Endothelial cell of umbilical vein (primary cell): ENCODE data around the gene GLIS2. TPM values are rescaled to one million over a fixed set of nuclear protein-coding genes. Genes with fewer than 3 reads are reported as not detected.

Experiments
- BruUV-seq: library from RNA; stranded (reverse); fragments of 400-500 nt; replicated peaks from 2 replicates; lab custom pipeline; 2021; lab: Mats Ljungman, UMichigan
- CTCF ChIA-PET: fragments of 300-600, 350-600 bp; sonication (Branson Sonifier 250); formaldehyde crosslinking; loops from one replicate; lab custom pipeline; 2021; ENCODE audit warnings: antibody characterized with exemption, inconsistent platforms; lab: Charles Lee
- POLR2A ChIA-PET: fragments of 300-600, 350-600 bp; sonication (Branson Sonifier 250); formaldehyde crosslinking; loops from one replicate; lab custom pipeline; 2021; ENCODE audit warnings: antibody characterized with exemption, inconsistent platforms; lab: Charles Lee
- DNase-seq: peaks from one replicate; pipeline ENCODE4 v3.0.0-alpha.2; 2011; ENCODE audit warnings: low read depth, low spot score
- FAIRE-seq: peaks from 2 replicates; lab custom pipeline; 2011; peaks lifted over from hg19 to GRCh38; lab: Jason Lieb, UNC
- H2AFZ ChIP-seq: 2 replicates; pipeline ENCODE4 v1.6.0; 2012; ENCODE audit warnings: low read depth, low read length, control low read depth, inconsistent platforms
- H3K27ac ChIP-seq: 2 replicates; pipeline ENCODE4 v1.5.1; 2011; ENCODE audit warnings: low read depth, mild to moderate bottlenecking, control low read depth, low read length, moderate library complexity; ENCODE audit not compliant: insufficient read depth
- H3K27me3 ChIP-seq, 2 experiments: 2 replicates each; pipeline versions ENCODE4 v1.6.0 to v1.6.1; 2011; ENCODE audit warnings: low read length in 2 of 2, mixed read lengths in 1 of 2; ENCODE audit not compliant: control insufficient read depth in 2 of 2, insufficient read depth in 2 of 2
- H3K36me3 ChIP-seq, 2 experiments: 2 replicates in 1 of 2; 3 replicates in 1 of 2; pipeline ENCODE4 v1.5.1; 2011; ENCODE audit warnings: low read length in 2 of 2, mild to moderate bottlenecking in 1 of 2, moderate library complexity in 1 of 2; ENCODE audit not compliant: control insufficient read depth in 2 of 2, insufficient read depth in 2 of 2; ENCODE audit errors: extremely low read depth in 1 of 2
- H3K4me1 ChIP-seq: 3 replicates; pipeline ENCODE4 v1.5.1; 2011; ENCODE audit warnings: mild to moderate bottlenecking, low read length; ENCODE audit not compliant: control insufficient read depth, insufficient read depth; ENCODE audit errors: extremely low read depth
- H3K4me2 ChIP-seq: 2 replicates; pipeline ENCODE4 v1.6.1; 2011; ENCODE audit warnings: low read length, control low read depth, mixed read lengths; ENCODE audit not compliant: insufficient read depth
- H3K4me3 ChIP-seq, 3 experiments: fragments of 200-600 bp in 1 of 3; sonication (generic), shearing (Covaris generic) in 1 of 3; replicated peaks in 1 of 3; 2 replicates each; pipeline ENCODE4 v1.5.1; 2011 to 2016; ENCODE audit warnings: control low read depth in 3 of 3, low read length in 3 of 3, mild to moderate bottlenecking in 2 of 3, inconsistent platforms in 1 of 3, low read depth in 1 of 3, moderate library complexity in 1 of 3; ENCODE audit not compliant: insufficient read depth in 1 of 3
- H3K79me2 ChIP-seq: 2 replicates; pipeline ENCODE4 v1.6.0; 2012; ENCODE audit warnings: low read length, inconsistent platforms; ENCODE audit not compliant: control insufficient read depth, insufficient read depth
- H3K9ac ChIP-seq: replicated peaks from 2 replicates; pipeline ENCODE3; 2011; ENCODE audit warnings: low read length, control low read depth; ENCODE audit not compliant: insufficient read depth; ENCODE audit errors: extremely low read depth
- H3K9me1 ChIP-seq: replicated peaks from 3 replicates; pipeline ENCODE4 v1.6.0; 2011; ENCODE audit warnings: mild to moderate bottlenecking, low read length; ENCODE audit not compliant: control insufficient read depth, insufficient read depth; ENCODE audit errors: extremely low read depth
- H3K9me3 ChIP-seq: replicated peaks from 2 replicates; pipeline ENCODE4 v1.5.1; 2012; ENCODE audit warnings: low read length, inconsistent platforms; ENCODE audit not compliant: control insufficient read depth, insufficient read depth
- H4K20me1 ChIP-seq: replicated peaks from 2 replicates; pipeline ENCODE3; 2011; ENCODE audit warnings: mild to moderate bottlenecking, low read length; ENCODE audit not compliant: control insufficient read depth, insufficient read depth; ENCODE audit errors: extremely low read depth
- EZH2 ChIP-seq: IDR thresholded peaks from 2 replicates; pipeline ENCODE4 v1.6.1; 2012; ENCODE audit warnings: borderline replicate concordance, low read depth, mild to moderate bottlenecking, moderate library complexity, low read length, inconsistent platforms; ENCODE audit not compliant: severe bottlenecking
- FOS ChIP-seq: IDR thresholded peaks from 2 replicates; pipeline ENCODE4 v1.6.1; 2011; ENCODE audit warnings: mild to moderate bottlenecking, low read length, moderate library complexity, borderline replicate concordance; ENCODE audit not compliant: insufficient read depth
- GATA2 ChIP-seq: IDR thresholded peaks from 2 replicates; pipeline ENCODE4 v1.7.0; 2011; ENCODE audit warnings: low read depth, mild to moderate bottlenecking, moderate library complexity, mixed read lengths, low read length; ENCODE audit not compliant: insufficient read length, insufficient read depth
- JUN ChIP-seq: IDR thresholded peaks from 2 replicates; pipeline ENCODE4 v1.6.1; 2011; ENCODE audit warnings: borderline replicate concordance, low read depth; ENCODE audit not compliant: insufficient read length, insufficient read depth
- MYC ChIP-seq: IDR thresholded peaks from one replicate; pipeline ENCODE4 v1.6.1; 2011; ENCODE audit warnings: mild to moderate bottlenecking, low read depth, low read length
- POLR2A ChIP-seq: IDR thresholded peaks from 2 replicates; pipeline ENCODE4 v1.6.1; 2012; ENCODE audit warnings: low read depth, mild to moderate bottlenecking, control low read depth, low read length
- POLR2AphosphoS5 ChIP-seq: IDR thresholded peaks from 2 replicates; pipeline ENCODE4 v1.6.1; 2012; ENCODE audit warnings: low read depth, mild to moderate bottlenecking, control low read depth, low read length, moderate library complexity; ENCODE audit not compliant: insufficient read depth
- dilution Hi-C: fragments of 300-500 bp; cut with MboI; formaldehyde crosslinking; loops from one replicate; pipeline ENCODE4 v1.15.0; 2019; ENCODE audit warnings: low sequenced_read_pairs; ENCODE audit not compliant: extremely low pct_ligation_motif_present
- intact Hi-C: fragments of 100-400 bp; cut with micrococcal nuclease; formaldehyde crosslinking; loops from one replicate; pipeline ENCODE4 v1.10.0; 2022
- polyA plus RNA-seq, 4 experiments: library from polyadenylated mRNA; depleted of rRNA in 3 of 4; stranded (reverse) in 3 of 4; unstranded in 1 of 4; fragments of >200 nt; gene quantifications; 2 replicates each; pipeline versions ENCODE4 v1.2.1 to v1.2.3, GENCODE V29; 2011 to 2012; ENCODE audit warnings: missing spikeins in 1 of 4
- total RNA-seq: library from RNA; stranded (reverse); gene quantifications from 2 replicates; pipeline ENCODE4 v1.2.3, GENCODE V29; 2021
- TF ChIP-seq, protein P1 (sequence below): IDR thresholded peaks from 2 replicates; pipeline ENCODE4 v1.6.1; 2011; ENCODE audit not compliant: insufficient read depth, insufficient read length
- TF ChIP-seq, protein P2 (sequence below), 2 donors: IDR thresholded peaks; 1 replicate in 1 of 2; 2 replicates in 1 of 2; pipeline ENCODE4 v1.5.1; 2011; ENCODE audit warnings: low read length in 2 of 2, mild to moderate bottlenecking in 2 of 2, moderate library complexity in 2 of 2, control low read depth in 1 of 2, inconsistent platforms in 1 of 2, low read depth in 1 of 2; ENCODE audit not compliant: insufficient read depth in 1 of 2; ENCODE audit errors: extremely low read depth in 1 of 2

GLIS2 gene
- total and polyA plus RNA-seq, 2 donors (not counting 3 experiments of a cell fraction or from before 2014, with no cell fraction given), result 4.6 to 10.1 TPM

DNA sequence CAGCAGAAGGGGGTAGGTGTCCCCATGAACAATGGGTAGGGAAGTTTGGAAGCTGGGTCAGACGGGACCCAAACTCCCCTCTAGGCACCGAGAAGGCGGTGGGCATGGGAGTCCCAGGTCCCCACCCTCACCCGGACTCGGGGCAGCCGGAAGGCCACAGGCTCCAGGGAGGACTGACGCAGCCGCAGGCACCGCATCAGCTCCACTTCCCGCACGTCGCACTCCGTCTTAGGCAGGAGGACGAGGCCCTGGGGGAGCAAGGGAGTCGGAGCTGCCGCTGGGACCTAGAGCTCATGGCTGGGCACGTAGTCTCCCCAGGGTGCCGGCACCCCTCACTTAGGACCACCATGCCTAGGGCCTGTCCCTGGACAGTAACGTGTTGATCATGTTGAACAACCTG lies 42.4 kb downstream of the GLIS2 start:
- DNase-seq (no peak), FAIRE-seq (no peak)
- no peak overlapping the region for H3K27ac ChIP-seq
- H3K36me3 ChIP-seq, result peaks cover 0 to 22% of the 10 kb centered on the region in 2 experiments
- H3K9me3 ChIP-seq, result no peaks in the 10 kb centered on the region
- no TSS peak for BruUV-seq
- dilution Hi-C loops, result no loop called here
- H3K9me1 ChIP-seq, result no peaks in the 10 kb centered on the region
- TF ChIP-seq EZH2 (no peak), FOS (no peak), JUN (no peak), POLR2A (no peak), POLR2AphosphoS5 (no peak), MYC (no peak), GATA2 (no peak)
- TF ChIP-seq, protein P1, sequence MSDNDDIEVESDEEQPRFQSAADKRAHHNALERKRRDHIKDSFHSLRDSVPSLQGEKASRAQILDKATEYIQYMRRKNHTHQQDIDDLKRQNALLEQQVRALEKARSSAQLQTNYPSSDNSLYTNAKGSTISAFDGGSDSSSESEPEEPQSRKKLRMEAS, result no peak
- TF ChIP-seq, protein P2, sequence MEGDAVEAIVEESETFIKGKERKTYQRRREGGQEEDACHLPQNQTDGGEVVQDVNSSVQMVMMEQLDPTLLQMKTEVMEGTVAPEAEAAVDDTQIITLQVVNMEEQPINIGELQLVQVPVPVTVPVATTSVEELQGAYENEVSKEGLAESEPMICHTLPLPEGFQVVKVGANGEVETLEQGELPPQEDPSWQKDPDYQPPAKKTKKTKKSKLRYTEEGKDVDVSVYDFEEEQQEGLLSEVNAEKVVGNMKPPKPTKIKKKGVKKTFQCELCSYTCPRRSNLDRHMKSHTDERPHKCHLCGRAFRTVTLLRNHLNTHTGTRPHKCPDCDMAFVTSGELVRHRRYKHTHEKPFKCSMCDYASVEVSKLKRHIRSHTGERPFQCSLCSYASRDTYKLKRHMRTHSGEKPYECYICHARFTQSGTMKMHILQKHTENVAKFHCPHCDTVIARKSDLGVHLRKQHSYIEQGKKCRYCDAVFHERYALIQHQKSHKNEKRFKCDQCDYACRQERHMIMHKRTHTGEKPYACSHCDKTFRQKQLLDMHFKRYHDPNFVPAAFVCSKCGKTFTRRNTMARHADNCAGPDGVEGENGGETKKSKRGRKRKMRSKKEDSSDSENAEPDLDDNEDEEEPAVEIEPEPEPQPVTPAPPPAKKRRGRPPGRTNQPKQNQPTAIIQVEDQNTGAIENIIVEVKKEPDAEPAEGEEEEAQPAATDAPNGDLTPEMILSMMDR (IDR thresholded peaks at IDR 0.05; ENCODE audit: extremely low read depth in 1 of 2, insufficient read depth in 1 of 2, low read depth in 1 of 2, low read length in 2 of 2), result no peak
- POLR2A ChIA-PET, result no interaction called here
- no peaks in the 10 kb centered on the region for H3K79me2 ChIP-seq
- H4K20me1 ChIP-seq, result no peaks in the 10 kb centered on the region
- no peak overlapping the region for H3K9ac ChIP-seq
- intact Hi-C loops, result no loop called here
- H2AFZ ChIP-seq, result no peak overlapping the region
- CTCF ChIA-PET, result interaction anchor here (0.7 to 5.6 kb wide), 4 partner anchors 11 to 45 kb away, joined by 3 to 102 read pairs (median 10); no protein-coding TSS in a partner anchor
- H3K27me3 ChIP-seq, result no peaks in the 10 kb centered on the region
- H3K4me2 ChIP-seq, result no peak overlapping the region
- peaks cover 3% of the 10 kb centered on the region for H3K4me1 ChIP-seq
- no peak overlapping the region for H3K4me3 ChIP-seq
